Nephron progenitor cell (in vitro differentiated cells): ENCODE results near the gene XRCC4.

Experiments
- DNase-seq: peaks from one replicate; pipeline ENCODE4 v3.0.0; 2021
- H3K27ac Mint-ChIP-seq: 2 replicates; pipeline ENCODE4 v1.8.0; 2021; ENCODE audit warnings: mild to moderate bottlenecking, moderate library complexity, mixed read lengths
- H3K27me3 Mint-ChIP-seq: 2 replicates; pipeline ENCODE4 v1.8.0; 2021; ENCODE audit warnings: mild to moderate bottlenecking, low read depth, mixed read lengths; ENCODE audit not compliant: poor library complexity
- H3K36me3 Mint-ChIP-seq: 2 replicates; pipeline ENCODE4 v1.8.0; 2021; ENCODE audit warnings: low read depth, mixed read lengths
- H3K4me1 Mint-ChIP-seq: 2 replicates; pipeline ENCODE4 v1.8.0; 2021; ENCODE audit warnings: mixed read lengths
- H3K4me3 Mint-ChIP-seq: 2 replicates; pipeline ENCODE4 v1.8.0; 2021; ENCODE audit warnings: mild to moderate bottlenecking, moderate library complexity, mixed read lengths
- H3K9me3 Mint-ChIP-seq: 2 replicates; pipeline ENCODE4 v1.8.0; 2021; ENCODE audit warnings: mild to moderate bottlenecking, moderate library complexity, mixed read lengths
- TF ChIP-seq, protein P1 (sequence below): fragments of 200-600 bp; sonication (generic); IDR thresholded peaks from 2 replicates; pipeline ENCODE4 v1.5.0; 2021; ENCODE audit warnings: antibody characterized with exemption

Gene XRCC4

DNA sequence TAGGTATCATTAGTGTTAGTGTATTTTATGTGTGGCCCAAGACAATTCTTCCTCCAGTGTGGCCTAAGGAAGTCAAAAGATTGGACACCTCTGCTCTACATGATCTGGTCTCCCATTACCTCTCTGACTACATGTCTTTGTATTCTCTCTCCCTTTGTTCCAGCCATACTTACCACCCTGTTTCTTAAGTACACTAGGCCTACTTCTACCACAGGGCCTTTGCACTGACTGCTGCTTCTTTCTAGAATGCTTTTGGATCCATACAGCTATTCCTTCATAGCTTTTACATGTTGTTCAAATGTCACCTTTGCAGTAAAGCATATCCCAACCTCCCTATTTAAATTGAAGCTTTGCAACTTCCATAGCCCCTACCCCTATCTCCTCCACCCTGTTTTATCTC lies 5.4 kb downstream of the XRCC4 start:
- H3K27ac Mint-ChIP-seq, result no peak overlapping the region
- no peaks in the 10 kb centered on the region for H3K36me3 Mint-ChIP-seq
- DNase-seq, result no peak
- TF ChIP-seq, protein P1, sequence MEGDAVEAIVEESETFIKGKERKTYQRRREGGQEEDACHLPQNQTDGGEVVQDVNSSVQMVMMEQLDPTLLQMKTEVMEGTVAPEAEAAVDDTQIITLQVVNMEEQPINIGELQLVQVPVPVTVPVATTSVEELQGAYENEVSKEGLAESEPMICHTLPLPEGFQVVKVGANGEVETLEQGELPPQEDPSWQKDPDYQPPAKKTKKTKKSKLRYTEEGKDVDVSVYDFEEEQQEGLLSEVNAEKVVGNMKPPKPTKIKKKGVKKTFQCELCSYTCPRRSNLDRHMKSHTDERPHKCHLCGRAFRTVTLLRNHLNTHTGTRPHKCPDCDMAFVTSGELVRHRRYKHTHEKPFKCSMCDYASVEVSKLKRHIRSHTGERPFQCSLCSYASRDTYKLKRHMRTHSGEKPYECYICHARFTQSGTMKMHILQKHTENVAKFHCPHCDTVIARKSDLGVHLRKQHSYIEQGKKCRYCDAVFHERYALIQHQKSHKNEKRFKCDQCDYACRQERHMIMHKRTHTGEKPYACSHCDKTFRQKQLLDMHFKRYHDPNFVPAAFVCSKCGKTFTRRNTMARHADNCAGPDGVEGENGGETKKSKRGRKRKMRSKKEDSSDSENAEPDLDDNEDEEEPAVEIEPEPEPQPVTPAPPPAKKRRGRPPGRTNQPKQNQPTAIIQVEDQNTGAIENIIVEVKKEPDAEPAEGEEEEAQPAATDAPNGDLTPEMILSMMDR, result no peak
- H3K4me1 Mint-ChIP-seq, result peaks cover 11% of the 10 kb centered on the region
- no peaks in the 10 kb centered on the region for H3K9me3 Mint-ChIP-seq
- H3K4me3 Mint-ChIP-seq, result no peak overlapping the region
- no peaks in the 10 kb centered on the region for H3K27me3 Mint-ChIP-seq

DNA sequence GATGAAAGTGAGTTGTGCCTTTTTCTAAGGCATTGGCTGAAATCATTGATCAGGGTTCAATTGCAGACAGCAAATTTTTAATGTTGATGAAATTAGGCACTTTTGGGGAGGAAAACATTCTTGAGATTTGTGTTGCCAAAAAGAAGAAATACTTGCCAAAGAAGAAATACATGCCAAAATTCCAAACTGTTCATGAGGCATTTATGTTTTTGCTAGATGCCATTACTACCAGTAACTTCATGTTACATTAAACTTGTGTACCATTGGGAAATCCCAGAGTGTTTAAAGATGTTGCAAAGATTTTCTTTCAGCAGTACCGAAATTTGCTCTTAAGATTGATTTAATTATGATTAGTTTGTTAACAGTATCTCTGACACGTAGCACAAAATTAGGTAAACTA lies 7.0 kb downstream of the XRCC4 start:
- no peak overlapping the region for H3K4me3 Mint-ChIP-seq
- H3K4me1 Mint-ChIP-seq, result no peaks in the 10 kb centered on the region
- TF ChIP-seq, protein P1, result no peak

DNA sequence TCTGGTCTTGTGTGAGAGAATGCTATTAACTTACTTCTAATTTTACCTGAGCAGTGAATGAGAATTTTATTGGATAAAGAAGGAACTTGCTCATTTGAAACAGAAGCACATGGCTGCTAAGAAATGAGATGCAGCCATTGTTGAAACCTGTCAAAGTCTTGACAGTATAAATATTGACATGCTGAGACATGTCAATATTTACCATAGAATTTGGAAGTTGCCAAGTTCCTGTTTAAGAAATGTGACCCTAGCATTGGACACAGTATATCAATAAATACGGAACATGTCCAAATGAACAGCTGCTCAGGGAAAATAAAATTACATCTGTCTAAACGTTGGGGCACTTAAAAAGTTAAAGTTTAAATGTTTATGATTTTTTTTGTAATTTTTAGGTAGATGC lies 7.8 kb downstream of the XRCC4 start:
- no peak overlapping the region for H3K27ac Mint-ChIP-seq
- no peaks in the 10 kb centered on the region for H3K4me1 Mint-ChIP-seq
- H3K4me3 Mint-ChIP-seq, result no peak overlapping the region
- no peaks in the 10 kb centered on the region for H3K27me3 Mint-ChIP-seq
- H3K36me3 Mint-ChIP-seq, result peaks cover 3% of the 10 kb centered on the region
- TF ChIP-seq, protein P1, result no peak
- DNase-seq, result no peak
- H3K9me3 Mint-ChIP-seq, result peaks cover 2% of the 10 kb centered on the region

More for the DNA sequence above, 7.0 kb downstream of the XRCC4 start:
- Mint-ChIP-seq H3K27ac (no peak overlapping the region), H3K27me3 (no peaks in the 10 kb centered on the region), H3K36me3 (no peaks in the 10 kb centered on the region), H3K9me3 (no peaks in the 10 kb centered on the region)
- DNase-seq, result no peak

DNA sequence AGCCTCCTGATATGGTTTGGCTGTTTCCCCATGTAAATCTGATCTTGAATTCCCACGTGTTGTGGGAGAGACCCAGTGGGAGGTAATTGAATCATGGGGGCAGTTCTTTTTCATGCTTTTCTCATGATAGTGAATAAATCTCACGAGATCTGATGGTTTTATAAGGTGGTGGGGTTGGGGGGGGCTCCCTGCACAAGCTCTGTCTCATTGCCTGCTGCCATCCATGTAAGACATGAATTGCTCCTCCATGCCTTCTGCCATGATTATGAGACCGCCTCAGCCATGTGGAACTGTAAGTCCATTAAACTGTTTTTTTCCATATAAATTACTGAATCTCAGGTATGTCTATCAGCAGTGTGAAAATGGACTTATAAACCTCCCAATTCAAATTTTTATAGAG lies 12.8 kb downstream of the XRCC4 start:
- no peak for DNase-seq
- H3K27me3 Mint-ChIP-seq, result peaks cover 5% of the 10 kb centered on the region
- H3K9me3 Mint-ChIP-seq, result peaks cover 52% of the 10 kb centered on the region
- peaks cover 51% of the 10 kb centered on the region for H3K36me3 Mint-ChIP-seq
- TF ChIP-seq, protein P1, result no peak
- no peak overlapping the region for H3K4me3 Mint-ChIP-seq
- H3K27ac Mint-ChIP-seq, result no peak overlapping the region
- no peaks in the 10 kb centered on the region for H3K4me1 Mint-ChIP-seq

DNA sequence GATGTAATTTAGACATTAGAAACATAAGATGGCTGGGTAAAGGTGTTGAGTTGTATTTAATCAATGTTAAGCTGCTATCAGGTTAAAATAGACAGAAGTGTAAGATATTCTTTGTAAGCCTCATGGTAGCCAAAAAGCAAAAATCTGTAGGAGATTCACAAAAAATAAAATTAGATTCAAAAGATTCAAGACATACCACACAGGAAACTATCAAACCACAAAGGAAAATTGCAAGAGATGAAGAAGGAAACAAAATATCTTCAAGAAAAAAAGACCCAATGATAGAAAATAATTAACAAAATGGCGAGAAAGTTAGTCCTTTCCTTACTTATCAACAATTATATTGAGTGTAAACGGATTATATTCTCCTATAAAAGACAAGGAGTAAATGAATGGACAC lies 15.3 kb downstream of the XRCC4 start:
- DNase-seq, result no peak
- Mint-ChIP-seq H3K27me3 (peaks cover 5% of the 10 kb centered on the region), H3K27ac (no peak overlapping the region), H3K36me3 (peaks cover 61% of the 10 kb centered on the region), H3K9me3 (peaks cover 57% of the 10 kb centered on the region), H3K4me3 (no peak overlapping the region), H3K4me1 (peaks cover 4% of the 10 kb centered on the region)
- TF ChIP-seq, protein P1, result no peak

DNA sequence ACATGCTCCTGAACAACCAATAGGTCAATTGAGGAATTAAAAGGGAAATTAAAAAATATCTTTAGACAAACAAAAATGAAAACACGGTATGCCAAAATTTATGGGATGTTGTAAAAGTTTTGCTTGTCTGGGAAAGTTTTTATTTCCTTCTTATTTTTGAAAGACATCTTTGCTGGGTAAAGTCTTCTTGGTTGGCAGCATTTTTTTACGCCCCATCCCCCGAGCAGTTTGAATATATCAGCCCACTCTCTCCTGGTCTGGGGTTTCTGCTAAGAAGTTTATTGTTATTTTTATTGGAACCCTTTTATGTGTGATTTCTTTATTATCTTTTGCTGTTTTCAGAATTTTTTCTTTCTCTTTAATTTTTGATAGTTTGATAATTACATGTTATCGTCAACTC lies 16.3 kb downstream of the XRCC4 start:
- Mint-ChIP-seq H3K4me1 (peaks cover 14% of the 10 kb centered on the region), H3K27me3 (peaks cover 5% of the 10 kb centered on the region), H3K4me3 (no peak overlapping the region), H3K36me3 (peaks cover 61% of the 10 kb centered on the region), H3K27ac (no peak overlapping the region), H3K9me3 (peaks cover 57% of the 10 kb centered on the region)
- DNase-seq, result no peak
- TF ChIP-seq, protein P1, result no peak
